K562 (cell line): Measurements from ENCODE around the gene BRD3. TPM values are rescaled to one million over a fixed set of nuclear protein-coding genes. Genes with fewer than 3 reads are reported as not detected.

Experiments used
- ATAC-seq: fragments of 200-7000 bp; cut with Tn5 transposase; 3 replicates; pipeline ENCODE4 v1.9.1; 2020; ENCODE audit warnings: moderate library complexity
- BruUV-seq: library from RNA; stranded (reverse); fragments of 400-500 nt; replicated peaks from 2 replicates; lab custom pipeline; 2021; lab: Mats Ljungman, UMichigan
- CTCF ChIA-PET: fragments of 300-600 bp; formaldehyde crosslinking; extraction: SDS; loops from one replicate; lab custom pipeline; 2021; ENCODE audit warnings: low intra/inter-chr PET ratio; lab: Yijun Ruan, JAX
- POLR2A ChIA-PET: fragments of 300-600, 350-650 bp; sonication (Branson Sonifier 250); formaldehyde crosslinking; extraction: SDS; loops from one replicate; lab custom pipeline; 2021; ENCODE audit warnings: antibody characterized with exemption, inconsistent platforms; lab: Yijun Ruan, JAX
- DNase-seq, 4 experiments: peaks; one replicate each; pipeline versions ENCODE4 v3.0.0 to v3.0.0-alpha.2; 2011 to 2018; ENCODE audit warnings: low spot score in 3 of 4, mixed read lengths in 3 of 4; ENCODE audit errors: extremely low read depth in 1 of 4
- FAIRE-seq: peaks from 2 replicates; lab custom pipeline; 2011; peaks lifted over from hg19 to GRCh38; lab: Jason Lieb, UNC
- H2AFZ ChIP-seq: 2 replicates; pipeline ENCODE4 v1.6.0; 2011; ENCODE audit warnings: low read depth, low read length, control low read depth, inconsistent platforms
- H3K27ac ChIP-seq: fragments of 200-600 bp; 3 replicates; pipeline ENCODE4 v1.8.0; 2011; ENCODE audit warnings: low read depth, mild to moderate bottlenecking, control low read depth, inconsistent platforms, low read length, moderate library complexity, mixed read lengths; ENCODE audit errors: extremely low read depth
- H3K27me3 ChIP-seq, 2 experiments: fragments of 300-600 bp in 1 of 2; 2 replicates in 1 of 2; 3 replicates in 1 of 2; pipeline versions ENCODE4 v1.6.0 to v1.8.0; 2011; ENCODE audit warnings: inconsistent platforms in 2 of 2, low read length in 2 of 2, mild to moderate bottlenecking in 1 of 2, mixed read lengths in 1 of 2, moderate library complexity in 1 of 2; ENCODE audit not compliant: control insufficient read depth in 2 of 2, insufficient read depth in 2 of 2
- H3K36me3 ChIP-seq: fragments of 300-600 bp; 3 replicates; pipeline ENCODE4 v1.8.0; 2011; ENCODE audit warnings: mild to moderate bottlenecking, low read length, inconsistent platforms; ENCODE audit not compliant: control insufficient read depth, insufficient read depth
- H3K4me1 ChIP-seq, 2 experiments: fragments of 200-600 bp in 1 of 2; replicated peaks in 1 of 2; 2 replicates in 1 of 2; 3 replicates in 1 of 2; pipeline versions ENCODE4 v1.5.1 to v1.8.0; 2011; ENCODE audit warnings: inconsistent platforms in 2 of 2, low read length in 2 of 2, mild to moderate bottlenecking in 1 of 2, mixed read lengths in 1 of 2, moderate library complexity in 1 of 2; ENCODE audit not compliant: control insufficient read depth in 2 of 2, insufficient read depth in 2 of 2
- H3K4me2 ChIP-seq: 2 replicates; pipeline ENCODE4 v1.6.1; 2011; ENCODE audit warnings: low read length, control low read depth, inconsistent platforms, mixed read lengths; ENCODE audit not compliant: insufficient read depth
- H3K4me3 ChIP-seq: fragments of 200-600 bp; sonication (generic), shearing (Covaris generic); 2 replicates; pipeline ENCODE4 v1.5.1; 2016; ENCODE audit warnings: control low read depth, inconsistent platforms
- H3K79me2 ChIP-seq: fragments of 200-600 bp; 3 replicates; pipeline ENCODE4 v1.8.0; 2011; ENCODE audit warnings: low read length, inconsistent platforms; ENCODE audit not compliant: control insufficient read depth, insufficient read depth
- H3K9ac ChIP-seq, 2 experiments: 2 replicates each; pipeline versions ENCODE4 v1.6.0 to v1.6.1; 2011; ENCODE audit warnings: low read depth in 2 of 2, low read length in 2 of 2, control low read depth in 1 of 2, inconsistent platforms in 1 of 2, mild to moderate bottlenecking in 1 of 2, mixed read lengths in 1 of 2; ENCODE audit not compliant: insufficient read depth in 1 of 2
- H3K9me1 ChIP-seq: one replicate; pipeline ENCODE4 v1.6.0; 2011; ENCODE audit warnings: inconsistent platforms, mild to moderate bottlenecking, low read length, moderate library complexity; ENCODE audit not compliant: control insufficient read depth, insufficient read depth
- H3K9me3 ChIP-seq: replicated peaks from 2 replicates; pipeline ENCODE4 v1.5.1; 2011; ENCODE audit warnings: low read depth, low read length, inconsistent platforms; ENCODE audit not compliant: control insufficient read depth, insufficient read depth
- H4K20me1 ChIP-seq: replicated peaks from 2 replicates; pipeline ENCODE4 v1.6.1; 2011; ENCODE audit warnings: low read length, inconsistent platforms, mixed read lengths; ENCODE audit not compliant: control insufficient read depth, insufficient read depth
- EWSR1 ChIP-seq: fragments of 450-650 bp; IDR thresholded peaks from 2 replicates; pipeline ENCODE4 v1.6.1; 2018; ENCODE audit warnings: borderline replicate concordance, mild to moderate bottlenecking, low read depth, moderate library complexity; ENCODE audit not compliant: partially characterized antibody
- EZH2 ChIP-seq: IDR thresholded peaks from 2 replicates; pipeline ENCODE4 v1.6.1; 2012; ENCODE audit warnings: low read depth, mild to moderate bottlenecking, inconsistent platforms, low read length, borderline replicate concordance
- HDAC2 ChIP-seq: fragments of 450-650 bp; IDR thresholded peaks from 2 replicates; pipeline ENCODE4 v1.6.1; 2016; ENCODE audit warnings: mild to moderate bottlenecking
- RUNX1 ChIP-seq: sonication (generic); IDR thresholded peaks from 2 replicates; pipeline ENCODE4 v1.6.1; 2016; ENCODE audit warnings: antibody characterized with exemption, low read depth
- SNIP1 ChIP-seq: fragments of 450-650 bp; IDR thresholded peaks from 2 replicates; pipeline ENCODE4 v1.7.1; 2017; ENCODE audit warnings: low read depth, mild to moderate bottlenecking
- UBTF ChIP-seq, 2 experiments: IDR thresholded peaks; 2 replicates each; pipeline ENCODE4 v1.6.1; 2012; ENCODE audit warnings: improper control_type of control experiment in 2 of 2, low read depth in 2 of 2, low read length in 2 of 2, borderline replicate concordance in 1 of 2
- WGBS: fragments of 100-300 bp; shearing (Covaris generic); methylation state at CpG from one replicate; pipeline ENCODE4 v1.1.6; 2016; ENCODE audit warnings: low coverage, mixed read lengths; ENCODE audit not compliant: insufficient coverage; ENCODE audit errors: missing lambda C conversion rate; 5-methylcytosine and 5-hydroxymethylcytosine counted together
- in situ Hi-C: fragments of 300-500 bp; cut with MboI; formaldehyde crosslinking; loops from 4 replicates; pipeline ENCODE4 v1.15.0; 2018; ENCODE audit warnings: inconsistent platforms, mixed read lengths
- intact Hi-C: fragments of 100-400 bp; cut with micrococcal nuclease; formaldehyde crosslinking; loops from 2 replicates; pipeline ENCODE4 v1.14.2; 2022
- polyA plus RNA-seq, 8 experiments: library from polyadenylated mRNA; depleted of rRNA in 4 of 8; stranded (reverse) in 5 of 8; unstranded in 3 of 8; fragments of >200 nt; fragmentation: Nextera tagmentation in 2 of 8; fragmentation: Illumina TruSeq in 1 of 8; extraction: Ambion mirVana in 2 of 8; extraction: Trizol in 1 of 8; gene quantifications; 2 replicates each; pipeline versions ENCODE4 v1.2.1 to v1.2.3, GENCODE V29; 2011 to 2014; ENCODE audit warnings: inconsistent platforms in 1 of 8, missing spikeins in 1 of 8
- total RNA-seq, 7 experiments: library from RNA; depleted of rRNA in 6 of 7; stranded (reverse); fragments of >200 nt in 6 of 7; fragmentation: Illumina TruSeq in 2 of 7; extraction: Trizol in 2 of 7; gene quantifications; 2 replicates each; pipeline versions ENCODE4 v1.2.1 to v1.2.3, GENCODE V29; 2011 to 2021; ENCODE audit warnings: low replicate concordance in 1 of 7
- TF ChIP-seq, protein P1 (sequence below): IDR thresholded peaks from 2 replicates; pipeline ENCODE4 v1.6.1; 2011; ENCODE audit warnings: borderline replicate concordance, low read depth, mild to moderate bottlenecking, moderate library complexity, low read length; ENCODE audit not compliant: insufficient read depth, poor library complexity, severe bottlenecking

Gene BRD3
- total and polyA plus RNA-seq, 9 of the 15 experiments (the other 6 are each of a cell fraction or from before 2014, with no cell fraction given): 0.82 to 37.1 (median 4.2) TPM

- DNase-seq: no peak
- Histone ChIP-seq H2AFZ (no peak overlapping the region), H3K9me3 (no peaks in the 10 kb centered on the region), H3K36me3 (peaks cover 16% of the 10 kb centered on the region; the same call in 1 of the 3 replicates), H3K4me2 (no peak overlapping the region), H3K27ac (no peak overlapping the region), H3K9me1 (peaks cover 3% of the 10 kb centered on the region), H3K79me2 (peaks cover 23% of the 10 kb centered on the region), H3K4me1 (peaks cover 0 to 52% of the 10 kb centered on the region in 2 experiments; a peak in 2 of 5 replicates), H3K9ac (no peak overlapping the region; a peak in 1 of 4 replicates), H3K4me3 (no peak overlapping the region), H4K20me1 (peaks cover 38% of the 10 kb centered on the region), H3K27me3 (no peaks in the 10 kb centered on the region)
- in situ Hi-C loops (no loop called here), intact Hi-C loops (no loop called here)
- FAIRE-seq: no peak
- BruUV-seq: no TSS peak
- WGBS: 89% methylated on average over 3 of the region's 13 CpGs
- TF ChIP-seq, protein P1, sequence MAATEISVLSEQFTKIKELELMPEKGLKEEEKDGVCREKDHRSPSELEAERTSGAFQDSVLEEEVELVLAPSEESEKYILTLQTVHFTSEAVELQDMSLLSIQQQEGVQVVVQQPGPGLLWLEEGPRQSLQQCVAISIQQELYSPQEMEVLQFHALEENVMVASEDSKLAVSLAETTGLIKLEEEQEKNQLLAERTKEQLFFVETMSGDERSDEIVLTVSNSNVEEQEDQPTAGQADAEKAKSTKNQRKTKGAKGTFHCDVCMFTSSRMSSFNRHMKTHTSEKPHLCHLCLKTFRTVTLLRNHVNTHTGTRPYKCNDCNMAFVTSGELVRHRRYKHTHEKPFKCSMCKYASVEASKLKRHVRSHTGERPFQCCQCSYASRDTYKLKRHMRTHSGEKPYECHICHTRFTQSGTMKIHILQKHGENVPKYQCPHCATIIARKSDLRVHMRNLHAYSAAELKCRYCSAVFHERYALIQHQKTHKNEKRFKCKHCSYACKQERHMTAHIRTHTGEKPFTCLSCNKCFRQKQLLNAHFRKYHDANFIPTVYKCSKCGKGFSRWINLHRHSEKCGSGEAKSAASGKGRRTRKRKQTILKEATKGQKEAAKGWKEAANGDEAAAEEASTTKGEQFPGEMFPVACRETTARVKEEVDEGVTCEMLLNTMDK: no peak
- no peak for TF ChIP-seq EWSR1
- TF ChIP-seq EZH2: no peak
- no peak for TF ChIP-seq UBTF (IDR thresholded peaks at IDR 0.05; ENCODE audit: borderline replicate concordance in 1 of 2, low read depth in 2 of 2, low read length in 2 of 2)
- no peak for TF ChIP-seq HDAC2
- TF ChIP-seq SNIP1: no peak
- TF ChIP-seq RUNX1: no peak
- CTCF ChIA-PET: no interaction called here
- ATAC-seq: no peak
- POLR2A ChIA-PET: interaction anchor here (0.7 to 1.2 kb wide), 4 partner anchors 9 to 329 kb away, joined by 3 to 4 read pairs (median 4); partner anchors contain the start of genes BRD3OS and WDR5
Measured at GRCh38 chr9:134055981-134056461, 11.8 kb downstream of the BRD3 start.
